HCT116 (cell line): ENCODE measurements around the gene SLC10A3. TPM values are rescaled to one million over a fixed set of nuclear protein-coding genes. Genes with fewer than 3 reads are reported as not detected.

ENCODE experiments used
- ATAC-seq: fragments of 200-7000 bp; cut with Tn5 transposase; 2 replicates; pipeline ENCODE4 v1.9.1; 2020; ENCODE audit warnings: mild to moderate bottlenecking, moderate library complexity
- BruUV-seq: library from RNA; stranded (reverse); fragments of 400-500 nt; replicated peaks from 2 replicates; lab custom pipeline; 2021; lab: Mats Ljungman, UMichigan
- CTCF ChIA-PET: fragments of 300-600 bp; sonication (Branson Sonifier 250); formaldehyde crosslinking; loops from one replicate; lab custom pipeline; 2021; ENCODE audit warnings: antibody characterized with exemption; lab: Charles Lee
- POLR2A ChIA-PET: fragments of 300-600, 350-600 bp; sonication (Branson Sonifier 250); formaldehyde crosslinking; loops from one replicate; lab custom pipeline; 2021; ENCODE audit warnings: antibody characterized with exemption; lab: Charles Lee
- RAD21 ChIA-PET, 2 experiments: fragments of 300-600 bp; sonication (Branson Sonifier 250); formaldehyde crosslinking; loops; one replicate each; lab custom pipeline; 2023; ENCODE audit warnings: low total read pairs in 2 of 2; ENCODE audit not compliant: uncharacterized antibody in 2 of 2, unreplicated experiment in 2 of 2, low non-redundant PET in 1 of 2; lab: Charles Lee
- DNase-seq: peaks from one replicate; pipeline ENCODE4 v3.0.0-alpha.2; 2010; ENCODE audit warnings: low read depth, low spot score
- H2AFZ ChIP-seq: fragments of 200-600 bp; shearing (Covaris generic), sonication (generic); 2 replicates; pipeline ENCODE4 v1.6.1; 2017; ENCODE audit warnings: low read depth, mixed run types, mixed read lengths, antibody characterized with exemption, low read length; ENCODE audit not compliant: poor library complexity, severe bottlenecking
- H3K27ac ChIP-seq: 2 replicates; pipeline ENCODE4 v1.5.1; 2012; ENCODE audit warnings: low read depth, low read length
- H3K27me3 ChIP-seq: fragments of 200-600 bp; sonication (generic); 2 replicates; pipeline ENCODE4 v1.6.1; 2016; ENCODE audit warnings: mixed run types, low read length, mixed read lengths; ENCODE audit not compliant: insufficient read depth
- H3K36me3 ChIP-seq, 2 experiments: fragments of 200-500 bp in 1 of 2; fragments of 200-600 bp in 1 of 2; sonication (Bioruptor generic) in 1 of 2; sonication (generic) in 1 of 2; 2 replicates each; pipeline versions ENCODE4 v1.5.1 to v1.6.1; 2014 to 2016; ENCODE audit warnings: low read length in 2 of 2, inconsistent platforms in 1 of 2, mixed read lengths in 1 of 2, mixed run types in 1 of 2; ENCODE audit not compliant: insufficient read depth in 2 of 2, control insufficient read depth in 1 of 2
- H3K4me1 ChIP-seq, 2 experiments: fragments of 200-600 bp in 1 of 2; sonication (generic) in 1 of 2; 2 replicates each; pipeline versions ENCODE4 v1.5.1 to v1.6.1; 2012 to 2017; ENCODE audit warnings: low read length in 2 of 2, inconsistent platforms in 1 of 2, mild to moderate bottlenecking in 1 of 2, mixed read lengths in 1 of 2, mixed run types in 1 of 2, moderate library complexity in 1 of 2; ENCODE audit not compliant: insufficient read depth in 2 of 2, control insufficient read depth in 1 of 2
- H3K4me2 ChIP-seq: fragments of 200-600 bp; sonication (generic); 2 replicates; pipeline ENCODE4 v1.6.1; 2017; ENCODE audit warnings: mixed run types, low read length, mixed read lengths
- H3K4me3 ChIP-seq, 2 experiments: fragments of 200-600 bp in 1 of 2; sonication (generic) in 1 of 2; replicated peaks in 1 of 2; 2 replicates each; pipeline ENCODE4 v1.5.1; 2011 to 2016; ENCODE audit warnings: low read length in 2 of 2, control low read depth in 1 of 2, low read depth in 1 of 2, mild to moderate bottlenecking in 1 of 2, mixed read lengths in 1 of 2, mixed run types in 1 of 2
- H3K79me2 ChIP-seq: fragments of 200-600 bp; sonication (generic); 2 replicates; pipeline ENCODE4 v1.6.1; 2017; ENCODE audit warnings: mild to moderate bottlenecking, mixed run types, low read length, moderate library complexity, mixed read lengths; ENCODE audit not compliant: insufficient read depth
- H3K9ac ChIP-seq: fragments of 200-600 bp; sonication (generic); 2 replicates; pipeline ENCODE4 v1.6.1; 2016; ENCODE audit warnings: low read length, mixed read lengths
- H3K9me2 ChIP-seq: fragments of 200-600 bp; sonication (generic), shearing (Covaris generic); 2 replicates; pipeline ENCODE4 v1.6.1; 2017; ENCODE audit warnings: mixed run types, mild to moderate bottlenecking, moderate library complexity; ENCODE audit not compliant: insufficient read depth
- H3K9me3 ChIP-seq, 2 experiments: fragments of 200-500 bp in 1 of 2; fragments of 200-600 bp in 1 of 2; sonication (Bioruptor generic) in 1 of 2; sonication (generic) in 1 of 2; 2 replicates each; pipeline ENCODE4 v1.6.1; 2014 to 2017; ENCODE audit warnings: low read length in 2 of 2, mixed read lengths in 2 of 2, inconsistent platforms in 1 of 2, low read depth in 1 of 2, mild to moderate bottlenecking in 1 of 2, mixed run types in 1 of 2, moderate library complexity in 1 of 2; ENCODE audit not compliant: control insufficient read depth in 1 of 2, insufficient read depth in 1 of 2
- H4K20me1 ChIP-seq: fragments of 200-600 bp; sonication (generic), shearing (Covaris generic); 2 replicates; pipeline ENCODE4 v1.6.1; 2017; ENCODE audit warnings: mixed run types, mild to moderate bottlenecking, moderate library complexity; ENCODE audit not compliant: insufficient read depth
- ATF3 ChIP-seq: IDR thresholded peaks from 2 replicates; pipeline ENCODE4 v1.6.1; 2012
- CTCF ChIP-seq, 3 experiments: fragments of 200-600 bp in 1 of 3; sonication (generic) in 1 of 3; IDR thresholded peaks in 2 of 3; conservative IDR thresholded peaks in 1 of 3; 2 replicates each; pipeline ENCODE4 v1.5.1; 2012 to 2017; ENCODE audit warnings: low read depth in 2 of 3, low read length in 2 of 3, antibody characterized with exemption in 1 of 3, borderline replicate concordance in 1 of 3, control low read depth in 1 of 3, mild to moderate bottlenecking in 1 of 3, mixed read lengths in 1 of 3, mixed run types in 1 of 3, moderate library complexity in 1 of 3; ENCODE audit not compliant: insufficient read depth in 1 of 3
- EGR1 ChIP-seq: IDR thresholded peaks from 2 replicates; pipeline ENCODE4 v1.6.1; 2012; ENCODE audit warnings: low read depth
- EZH2 ChIP-seq: fragments of 200-600 bp; sonication (generic); IDR thresholded peaks from 2 replicates; pipeline ENCODE4 v1.6.1; 2017; ENCODE audit warnings: antibody characterized with exemption, mixed run types
- EZH2phosphoT487 ChIP-seq: fragments of 200-600 bp; IDR thresholded peaks from 2 replicates; pipeline ENCODE4 v1.6.1; 2018; ENCODE audit warnings: antibody characterized with exemption, borderline replicate concordance
- FOSL1 ChIP-seq: IDR thresholded peaks from 2 replicates; pipeline ENCODE4 v1.6.1; 2012; ENCODE audit warnings: low read depth
- POLR2A ChIP-seq: IDR thresholded peaks from 2 replicates; pipeline ENCODE4 v1.7.0; 2011; ENCODE audit warnings: borderline replicate concordance; ENCODE audit not compliant: insufficient read depth, insufficient read length; ENCODE audit errors: extremely low read depth
- POLR2AphosphoS5 ChIP-seq: IDR thresholded peaks from 2 replicates; pipeline ENCODE4 v1.6.1; 2011; ENCODE audit warnings: mild to moderate bottlenecking, low read depth, low read length, moderate library complexity
- RAD21 ChIP-seq: IDR thresholded peaks from 2 replicates; pipeline ENCODE4 v1.6.1; 2012; ENCODE audit warnings: low read depth, mild to moderate bottlenecking
- REST ChIP-seq: IDR thresholded peaks from 2 replicates; pipeline ENCODE4 v1.6.1; 2012; ENCODE audit warnings: low read depth
- SIN3A ChIP-seq: IDR thresholded peaks from 2 replicates; pipeline ENCODE4 v1.6.1; 2012; ENCODE audit warnings: low read depth
- SP1 ChIP-seq: IDR thresholded peaks from 2 replicates; pipeline ENCODE4 v1.6.1; 2012; ENCODE audit warnings: low read depth
- SRF ChIP-seq: IDR thresholded peaks from 2 replicates; pipeline ENCODE4 v1.6.1; 2012; ENCODE audit warnings: low read depth
- TCF7L2 ChIP-seq: IDR thresholded peaks from 2 replicates; pipeline ENCODE4 v1.7.0; 2011; ENCODE audit warnings: borderline replicate concordance, inconsistent platforms; ENCODE audit not compliant: insufficient read depth, insufficient read length; ENCODE audit errors: extremely low read depth
- YY1 ChIP-seq: IDR thresholded peaks from 2 replicates; pipeline ENCODE4 v1.6.1; 2011; ENCODE audit warnings: low read length, low read depth, moderate library complexity, mild to moderate bottlenecking; ENCODE audit not compliant: insufficient replicate concordance; ENCODE audit errors: extremely low read depth
- ZFX ChIP-seq: fragments of 450-650 bp; IDR thresholded peaks from 2 replicates; pipeline ENCODE4 v1.6.1; 2017
- ZNF274 ChIP-seq: fragments of 200-500 bp; sonication (Bioruptor generic); IDR thresholded peaks from 2 replicates; pipeline ENCODE4 v1.6.1; 2014; ENCODE audit warnings: mild to moderate bottlenecking, low read depth, low read length, inconsistent platforms
- intact Hi-C: fragments of 100-400 bp; cut with micrococcal nuclease; formaldehyde crosslinking; loops from 2 replicates; pipeline ENCODE4 v1.10.0; 2022
- total RNA-seq: library from RNA; stranded (reverse); gene quantifications from one replicate; pipeline ENCODE4 v1.2.1, GENCODE V29; 2021; ENCODE audit not compliant: unreplicated experiment

Gene SLC10A3
- total RNA-seq, 1 experiment from 2014 or later = 16.2 TPM

GRCh38 chrX:154441984-154442707 is 48.3 kb downstream of the SLC10A3 start:
- Histone ChIP-seq H3K4me2 (no peak overlapping the region), H4K20me1 (no peaks in the 10 kb centered on the region), H3K9me2 (no peaks in the 10 kb centered on the region), H3K79me2 (peaks cover 37% of the 10 kb centered on the region), H3K4me1 (peaks cover 6 to 26% of the 10 kb centered on the region in 2 experiments; a peak in 3 of 4 replicates), H2AFZ (no peak overlapping the region), H3K27ac (no peak overlapping the region), H3K36me3 (no peaks in the 10 kb centered on the region; a peak in 1 of 4 replicates), H3K9me3 (no peaks in the 10 kb centered on the region), H3K4me3 (no peak overlapping the region), H3K27me3 (no peaks in the 10 kb centered on the region), H3K9ac (no peak overlapping the region)
- CTCF ChIA-PET = no interaction called here
- BruUV-seq = no TSS peak
- POLR2A ChIA-PET = no interaction called here
- intact Hi-C loops = loop anchor here (5.0 kb wide), 1 partner anchor 35 kb away; the partner anchor contains the start of gene LAGE3
- DNase-seq = no peak
- TF ChIP-seq CTCF (IDR thresholded peaks at IDR 0.05 in 2 of 3, conservative IDR thresholded peaks at IDR 0.05 in 1 of 3; ENCODE audit: borderline replicate concordance in 1 of 3, insufficient read depth in 1 of 3, low read depth in 2 of 3, low read length in 2 of 3) (no peak), POLR2AphosphoS5 (no peak), POLR2A (no peak), ZFX (no peak), EZH2 (no peak), REST (no peak), EZH2phosphoT487 (no peak), RAD21 (no peak), ATF3 (no peak), SIN3A (no peak), SP1 (no peak), YY1 (no peak), ZNF274 (no peak), SRF (no peak), EGR1 (no peak), FOSL1 (no peak), TCF7L2 (no peak)
- RAD21 ChIA-PET = no interaction called here
- ATAC-seq = no peak
